Measurements from ENCODE around the gene OR5P2. TPM values are rescaled to one million over a fixed set of nuclear protein-coding genes. Genes with fewer than 3 reads are reported as not detected.
"Not testable (repeated sequence)": the region's sequence is repeated elsewhere in the genome, so short reads cannot be mapped to it uniquely, and the experiment has no call there.

The OR5P2 gene
- total RNA-seq, 1 donor from 2014 or later: not detected

DNA sequence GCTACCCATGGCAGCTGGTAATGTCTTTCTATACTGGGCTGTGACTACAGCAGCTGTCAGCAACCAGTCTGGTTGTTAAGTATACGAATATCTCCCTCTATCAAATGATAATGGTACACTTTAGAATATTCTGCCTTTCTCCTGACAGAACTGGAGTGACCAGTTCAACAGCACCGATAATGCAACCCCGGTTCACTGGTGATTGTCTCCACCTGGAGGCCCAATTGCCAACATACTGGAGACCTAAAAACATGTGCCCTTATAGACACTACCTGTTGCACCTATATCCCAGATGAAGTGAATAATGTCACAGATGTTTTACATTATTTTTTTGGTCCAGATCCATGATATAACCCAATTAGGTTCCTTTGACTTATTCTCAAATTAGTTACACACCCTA is 21.1 kb downstream of the OR5P2 start:
- DNase-seq (ENCODE audit: low read depth) (no peak), FAIRE-seq (no peak)
- no peaks in the 10 kb centered on the region for H3K27me3 ChIP-seq (ENCODE audit: control insufficient read depth, insufficient read depth, low read length)
- H3K4me3 ChIP-seq (ENCODE audit: low read depth, low read length): no peak overlapping the region
- TF ChIP-seq CTCF (IDR thresholded peaks at IDR 0.05; ENCODE audit: insufficient read depth, low read length, severe bottlenecking): no peak
- no peaks in the 10 kb centered on the region for H3K36me3 ChIP-seq (ENCODE audit: control insufficient read depth, insufficient read depth, low read length)

- not testable (repeated sequence) for H3K4me3 ChIP-seq (ENCODE audit: low read depth, low read length); H3K27me3 ChIP-seq (ENCODE audit: control insufficient read depth, insufficient read depth, low read length); DNase-seq (ENCODE audit: low read depth); FAIRE-seq; H3K36me3 ChIP-seq (ENCODE audit: control insufficient read depth, insufficient read depth, low read length)
These were observed 32.4 kb downstream of the OR5P2 start for GRCh38 chr11:7764301-7764700.

GRCh38 chr11:7759010-7759409 is 37.7 kb downstream of the OR5P2 start:
- no peak for TF ChIP-seq CTCF (IDR thresholded peaks at IDR 0.05; ENCODE audit: insufficient read depth, low read length, severe bottlenecking)
- H3K27me3 ChIP-seq (ENCODE audit: control insufficient read depth, insufficient read depth, low read length): no peaks in the 10 kb centered on the region
- DNase-seq (ENCODE audit: low read depth) (no peak), FAIRE-seq (no peak)
- H3K36me3 ChIP-seq (ENCODE audit: control insufficient read depth, insufficient read depth, low read length): no peaks in the 10 kb centered on the region
- H3K4me3 ChIP-seq (ENCODE audit: low read depth, low read length): no peak overlapping the region

GRCh38 chr11:7749456-7749855 is 47.3 kb downstream of the OR5P2 start:
- Histone ChIP-seq H3K27me3 (ENCODE audit: control insufficient read depth, insufficient read depth, low read length) (no peaks in the 10 kb centered on the region), H3K4me3 (ENCODE audit: low read depth, low read length) (no peak overlapping the region), H3K36me3 (ENCODE audit: control insufficient read depth, insufficient read depth, low read length) (no peaks in the 10 kb centered on the region)
- FAIRE-seq: peak; percentile 55
- no peak for TF ChIP-seq CTCF (IDR thresholded peaks at IDR 0.05; ENCODE audit: insufficient read depth, low read length, severe bottlenecking)
- peak; percentile 53 for DNase-seq (ENCODE audit: low read depth)

Other genes starting within 250 kb of the OR5P2 start
- gene CYB5R2, start 123.4 kb downstream of the OR5P2 start, total RNA-seq: 12.1 and 16.4 TPM in 2 replicates
- under 0.01 and 0.38 TPM in 2 replicates for gene OVCH2, start 90.5 kb downstream of the OR5P2 start, total RNA-seq
- gene OR5P3, start 33.9 kb upstream of the OR5P2 start, total RNA-seq: 0.13 TPM in 1 of 2 replicates, not detected in the other
- not detected in 2 replicates for gene OR10A6, start 134.3 kb upstream of the OR5P2 start, total RNA-seq
- gene OR10A3, start 144.8 kb upstream of the OR5P2 start, total RNA-seq: not detected in 2 replicates
- under 0.01 and 3.1 TPM in 2 replicates for gene NLRP10, start 168.5 kb upstream of the OR5P2 start, total RNA-seq
- 183 and 222 TPM in 2 replicates for gene EIF3F, start 190.4 kb upstream of the OR5P2 start, total RNA-seq

All from bronchial epithelial cell (primary cell).